ENCODE data around the gene DYNLT5.
"Not testable (repeated sequence)": the region's sequence is repeated elsewhere in the genome, so short reads cannot be mapped to it uniquely, and the experiment has no call there.

DYNLT5 gene

GRCh38 chr1:66791621-66792610 is 39.7 kb downstream of the DYNLT5 start:
- no peak for DNase-seq

- DNase-seq = not testable (repeated sequence)
Measured at GRCh38 chr1:66795839-66796238, 43.6 kb downstream of the DYNLT5 start.

- no peak for DNase-seq
Measured at GRCh38 chr1:66809245-66809644, 57.0 kb downstream of the DYNLT5 start.

- no peak for DNase-seq
Measured at GRCh38 chr1:66809736-66810326, 57.6 kb downstream of the DYNLT5 start.

DNA sequence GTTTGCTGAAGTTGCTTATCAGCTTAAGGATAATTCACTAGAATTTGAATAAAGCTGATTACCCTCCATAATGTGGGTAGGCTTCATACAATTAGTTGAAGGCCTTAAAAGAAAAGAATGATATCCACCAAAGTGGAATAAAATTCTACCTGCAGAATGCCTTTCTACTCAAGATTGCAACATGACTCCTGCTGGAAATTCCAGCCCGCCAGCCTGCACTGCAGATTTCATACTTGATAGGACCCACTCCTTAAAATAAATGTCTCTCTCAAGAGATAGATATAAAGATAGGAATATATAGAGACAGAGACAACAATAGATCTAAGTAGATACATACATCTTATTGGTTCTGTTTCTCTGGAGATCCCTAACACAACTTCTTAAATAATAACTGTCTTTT is 72.5 kb downstream of the DYNLT5 start:
- DNase-seq = no peak

All from cortex of kidney (tissue), 1 donor.